Measurements from ENCODE around the gene ZMIZ1. TPM values are rescaled to one million over a fixed set of nuclear protein-coding genes. Genes with fewer than 3 reads are reported as not detected.
A peak's percentile ranks its signal among the peaks of the same experiment; 100 is the strongest.
"Not testable (repeated sequence)": the region's sequence is repeated elsewhere in the genome, so short reads cannot be mapped to it uniquely, and the experiment has no call there.

ZMIZ1 gene
- polyA plus RNA-seq, 1 experiment, result 13.0 TPM

DNA sequence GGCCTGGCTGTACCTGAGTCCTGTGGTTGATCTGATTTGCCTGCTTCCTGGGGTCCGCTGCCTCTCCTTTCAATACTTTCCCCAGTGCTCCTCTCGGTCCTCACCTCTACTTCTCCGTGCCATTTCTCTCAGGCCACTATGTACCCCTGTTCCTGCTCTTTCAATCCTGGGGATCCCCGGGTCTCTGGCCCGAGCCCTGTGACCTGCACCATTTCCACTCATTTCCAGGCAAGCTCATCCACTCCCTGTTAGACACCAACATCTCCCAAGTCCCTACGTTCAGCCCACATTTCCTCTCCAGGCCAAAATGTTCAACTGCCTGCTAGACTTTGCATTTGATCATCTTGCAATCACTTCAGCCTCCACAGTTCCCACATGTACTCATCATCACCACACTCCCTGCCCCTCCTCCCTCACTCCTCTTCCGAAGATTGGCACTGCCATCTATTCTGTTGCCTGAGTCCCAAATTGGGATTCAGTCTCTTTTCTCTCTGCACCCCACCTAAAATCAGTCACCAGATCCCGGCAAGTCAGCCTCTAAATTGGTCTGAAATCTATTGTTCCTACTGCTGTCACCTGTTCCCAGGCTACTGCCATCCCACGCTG lies 34.4 kb upstream of the ZMIZ1 start:
- ChIA-PET CTCF (no interaction called here), POLR2A (no interaction called here)
- Histone ChIP-seq H3K4me3 (ENCODE audit: low read depth, low read length) (no peak overlapping the region), H3K36me3 (ENCODE audit: control insufficient read depth, insufficient read depth, low read length) (no peaks in the 10 kb centered on the region), H3K27me3 (ENCODE audit: control insufficient read depth, insufficient read depth, low read length) (peaks cover 4% of the 10 kb centered on the region)
- TF ChIP-seq, protein P1, sequence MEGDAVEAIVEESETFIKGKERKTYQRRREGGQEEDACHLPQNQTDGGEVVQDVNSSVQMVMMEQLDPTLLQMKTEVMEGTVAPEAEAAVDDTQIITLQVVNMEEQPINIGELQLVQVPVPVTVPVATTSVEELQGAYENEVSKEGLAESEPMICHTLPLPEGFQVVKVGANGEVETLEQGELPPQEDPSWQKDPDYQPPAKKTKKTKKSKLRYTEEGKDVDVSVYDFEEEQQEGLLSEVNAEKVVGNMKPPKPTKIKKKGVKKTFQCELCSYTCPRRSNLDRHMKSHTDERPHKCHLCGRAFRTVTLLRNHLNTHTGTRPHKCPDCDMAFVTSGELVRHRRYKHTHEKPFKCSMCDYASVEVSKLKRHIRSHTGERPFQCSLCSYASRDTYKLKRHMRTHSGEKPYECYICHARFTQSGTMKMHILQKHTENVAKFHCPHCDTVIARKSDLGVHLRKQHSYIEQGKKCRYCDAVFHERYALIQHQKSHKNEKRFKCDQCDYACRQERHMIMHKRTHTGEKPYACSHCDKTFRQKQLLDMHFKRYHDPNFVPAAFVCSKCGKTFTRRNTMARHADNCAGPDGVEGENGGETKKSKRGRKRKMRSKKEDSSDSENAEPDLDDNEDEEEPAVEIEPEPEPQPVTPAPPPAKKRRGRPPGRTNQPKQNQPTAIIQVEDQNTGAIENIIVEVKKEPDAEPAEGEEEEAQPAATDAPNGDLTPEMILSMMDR (IDR thresholded peaks at IDR 0.05; ENCODE audit: insufficient read depth, low read depth, low read length), result no peak
- DNase-seq (ENCODE audit: low read depth), result no peak

DNA sequence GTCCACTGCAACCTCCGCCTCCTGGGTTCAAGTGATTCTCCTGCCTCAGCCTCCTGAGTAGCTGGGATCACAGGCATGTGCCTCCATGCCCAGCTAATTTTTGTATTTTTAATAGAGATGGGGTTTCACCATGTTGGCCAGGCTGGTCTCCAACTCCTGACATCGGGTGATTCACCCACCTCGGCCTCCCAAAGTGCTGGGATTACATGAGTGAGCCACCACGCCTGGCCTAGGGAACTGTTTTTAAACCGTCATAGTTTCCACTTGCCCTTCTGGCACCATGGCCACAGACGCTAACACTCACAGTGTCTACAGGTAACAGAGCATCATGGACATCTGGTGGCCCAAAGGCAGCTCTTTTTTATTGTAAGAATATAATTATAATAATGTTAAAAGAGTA lies 32.4 kb upstream of the ZMIZ1 start:
- H3K4me3 ChIP-seq (ENCODE audit: low read depth, low read length); H3K36me3 ChIP-seq (ENCODE audit: control insufficient read depth, insufficient read depth, low read length); H3K27me3 ChIP-seq (ENCODE audit: control insufficient read depth, insufficient read depth, low read length); CTCF ChIA-PET; POLR2A ChIA-PET; DNase-seq (ENCODE audit: low read depth): not testable (repeated sequence)

DNA sequence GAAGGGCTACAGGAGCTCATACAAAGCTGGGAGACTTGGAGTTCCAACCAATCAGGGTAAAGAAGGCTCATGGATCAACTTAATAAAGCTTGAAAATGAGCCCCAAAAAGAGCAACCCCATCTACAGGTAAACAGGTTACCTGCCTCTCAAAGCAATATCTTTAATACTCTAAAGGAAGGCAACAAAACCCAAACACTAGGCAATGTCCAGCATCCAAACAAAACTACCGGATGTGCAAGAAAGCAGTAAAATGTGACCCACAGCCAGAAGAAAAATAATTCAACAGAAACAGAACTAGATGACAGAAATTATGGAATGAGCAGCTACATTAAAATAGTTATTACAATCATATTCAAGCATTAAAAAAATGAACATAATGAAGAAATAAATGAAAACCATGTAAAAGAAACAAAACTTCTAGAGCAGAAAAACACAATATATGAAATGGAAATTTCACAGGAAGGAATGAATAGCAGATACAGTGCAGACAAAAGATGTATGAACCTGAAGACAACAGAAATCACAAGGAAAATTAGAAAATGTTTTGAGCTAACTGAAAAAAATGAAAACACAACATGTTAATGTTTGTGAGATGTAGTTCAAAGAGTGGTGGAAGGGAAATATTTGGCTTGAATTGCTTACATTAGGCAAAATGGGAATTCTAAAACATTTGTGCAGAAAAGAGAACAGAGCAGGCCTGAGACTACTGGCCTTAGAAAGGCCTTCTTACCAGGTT lies 30.5 kb upstream of the ZMIZ1 start:
- no peak overlapping the region for H3K4me3 ChIP-seq (ENCODE audit: low read depth, low read length)
- TF ChIP-seq, protein P1 (IDR thresholded peaks at IDR 0.05; ENCODE audit: insufficient read depth, low read depth, low read length), result no peak
- H3K27me3 ChIP-seq (ENCODE audit: control insufficient read depth, insufficient read depth, low read length), result peaks cover 2% of the 10 kb centered on the region; the same call in 1 of the 2 replicates
- DNase-seq (ENCODE audit: low read depth), result no peak
- CTCF ChIA-PET, result interaction anchor here (0.7 kb wide), 2 partner anchors 38 to 828 kb away, joined by 3 to 4 read pairs; no protein-coding TSS in a partner anchor
- POLR2A ChIA-PET, result no interaction called here
- H3K36me3 ChIP-seq (ENCODE audit: control insufficient read depth, insufficient read depth, low read length), result no peaks in the 10 kb centered on the region

DNA sequence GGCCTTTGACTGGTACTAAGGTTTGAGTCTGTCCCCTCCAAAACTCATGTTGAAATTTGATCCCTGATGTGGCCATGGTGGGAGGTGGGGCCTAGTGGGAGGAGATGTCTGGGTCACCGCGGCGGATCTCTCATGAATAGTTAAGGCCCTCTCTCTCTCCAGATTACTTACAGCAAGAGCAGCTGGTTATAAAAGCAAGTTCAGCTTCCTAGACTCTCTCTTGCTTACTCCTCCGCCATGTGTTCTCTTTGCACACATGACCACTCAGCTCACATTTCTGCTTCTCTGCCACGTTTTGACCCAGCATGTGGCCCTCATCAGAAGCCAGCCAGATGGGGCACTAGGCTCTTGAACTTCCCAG lies 29.9 kb upstream of the ZMIZ1 start:
- DNase-seq (ENCODE audit: low read depth), result peak; percentile 33

DNA sequence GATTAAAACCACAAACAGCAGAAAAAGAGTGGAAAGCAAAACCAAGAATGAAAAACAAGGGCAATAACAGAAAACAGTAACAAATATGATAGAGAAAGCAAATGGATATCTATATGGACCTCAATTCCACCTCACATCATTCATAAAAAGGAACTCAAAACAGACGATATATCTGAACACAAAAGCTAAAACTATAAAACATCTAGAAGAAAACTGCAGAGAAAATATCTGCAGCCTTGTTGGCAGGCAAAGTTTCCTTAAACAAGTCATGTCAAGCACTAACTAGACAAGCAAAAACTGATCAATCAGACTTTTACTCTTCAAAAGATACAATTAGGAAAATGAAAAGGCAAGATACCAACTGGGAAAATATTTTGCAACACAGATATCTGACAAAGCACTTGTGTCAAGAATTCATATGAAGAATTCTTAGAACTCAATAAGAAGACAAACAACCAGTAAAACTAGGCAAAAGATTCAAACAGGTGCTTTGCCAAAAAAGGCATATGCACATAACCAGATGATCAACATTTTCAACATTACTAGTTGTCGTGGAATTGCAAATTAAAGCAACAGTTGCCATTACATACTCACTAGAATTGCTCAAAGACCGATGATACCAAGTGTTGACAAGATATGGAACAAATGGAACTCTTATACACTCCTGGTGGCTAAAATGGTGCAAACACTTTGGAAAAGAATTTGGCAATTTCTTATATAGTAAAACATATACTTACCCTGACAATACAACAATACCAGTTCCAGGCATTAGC lies 25.9 kb upstream of the ZMIZ1 start:
- ChIA-PET POLR2A (no interaction called here), CTCF (no interaction called here)
- Histone ChIP-seq H3K36me3 (ENCODE audit: control insufficient read depth, insufficient read depth, low read length) (no peaks in the 10 kb centered on the region), H3K27me3 (ENCODE audit: control insufficient read depth, insufficient read depth, low read length) (peaks cover 3% of the 10 kb centered on the region; the same call in 1 of the 2 replicates), H3K4me3 (ENCODE audit: low read depth, low read length) (no peak overlapping the region)
- TF ChIP-seq, protein P1 (IDR thresholded peaks at IDR 0.05; ENCODE audit: insufficient read depth, low read depth, low read length), result no peak
- no peak for DNase-seq (ENCODE audit: low read depth)

More for the DNA sequence above, 29.9 kb upstream of the ZMIZ1 start:
- TF ChIP-seq, protein P1 (IDR thresholded peaks at IDR 0.05; ENCODE audit: insufficient read depth, low read depth, low read length), result no peak
- ChIA-PET POLR2A (no interaction called here), CTCF (no interaction called here)
- Histone ChIP-seq H3K4me3 (ENCODE audit: low read depth, low read length) (no peak overlapping the region), H3K27me3 (ENCODE audit: control insufficient read depth, insufficient read depth, low read length) (peaks cover 2% of the 10 kb centered on the region; the same call in 1 of the 2 replicates), H3K36me3 (ENCODE audit: control insufficient read depth, insufficient read depth, low read length) (no peaks in the 10 kb centered on the region)
